Cardiac muscle cell (in vitro differentiated cells and primary cell): Measurements from ENCODE around the gene POU4F2. TPM values are rescaled to one million over a fixed set of nuclear protein-coding genes. Genes with fewer than 3 reads are reported as not detected.
"Not testable (repeated sequence)": the region's sequence is repeated elsewhere in the genome, so short reads cannot be mapped to it uniquely, and the experiment has no call there.

ENCODE experiments used
- DNase-seq, 2 donors: peaks; one replicate each; pipeline versions ENCODE4 v3.0.0 to v3.0.0-alpha.2; 2010 to 2017; ENCODE audit warnings: low read depth in 1 of 2, low spot score in 1 of 2
- H3K27ac ChIP-seq: fragments of 200-600 bp; sonication (generic); 2 replicates; pipeline ENCODE4 v1.5.1; 2016
- H3K27me3 ChIP-seq: fragments of 200-600 bp; sonication (generic); 2 replicates; pipeline ENCODE4 v1.6.0; 2016; ENCODE audit warnings: control low read depth
- H3K36me3 ChIP-seq: fragments of 200-600 bp; sonication (generic); 2 replicates; pipeline ENCODE4 v1.5.1; 2016; ENCODE audit warnings: control low read depth
- H3K4me1 ChIP-seq: fragments of 200-600 bp; sonication (generic); 2 replicates; pipeline ENCODE4 v1.8.1; 2017; ENCODE audit warnings: low read depth, mild to moderate bottlenecking, mixed run types
- H3K4me3 ChIP-seq: fragments of 200-600 bp; sonication (generic); 2 replicates; pipeline ENCODE4 v1.5.1; 2016; ENCODE audit warnings: mild to moderate bottlenecking
- H3K9me3 ChIP-seq: fragments of 200-600 bp; sonication (generic); 2 replicates; pipeline ENCODE4 v1.5.1; 2017; ENCODE audit warnings: low read depth, mild to moderate bottlenecking, control low read depth
- CTCF ChIP-seq: IDR thresholded peaks from 2 replicates; pipeline ENCODE4 v1.5.1; 2012; ENCODE audit warnings: low read depth, mild to moderate bottlenecking, low read length
- polyA plus RNA-seq: library from polyadenylated mRNA; unstranded; fragments of >200 nt; fragmentation: Nextera tagmentation; extraction: Ambion mirVana; gene quantifications from 2 replicates; pipeline ENCODE4 v1.2.1, GENCODE V29; 2016
- total RNA-seq: library from RNA; depleted of rRNA; stranded (reverse); fragments of >200 nt; gene quantifications from 2 replicates; pipeline ENCODE4 v1.2.3, GENCODE V29; 2016

Gene POU4F2
- total and polyA plus RNA-seq, 2 experiments from 2014 or later = 0.33 TPM; not detected in 1

- H3K9me3 ChIP-seq = no peaks in the 10 kb centered on the region
- no peak for TF ChIP-seq CTCF
- no peaks in the 10 kb centered on the region for H3K36me3 ChIP-seq
- no peaks in the 10 kb centered on the region for H3K4me1 ChIP-seq
- H3K27ac ChIP-seq = no peak overlapping the region
- peaks cover 52% of the 10 kb centered on the region for H3K27me3 ChIP-seq
- DNase-seq = no peak
- peak overlapping the region; percentile 22 for H3K4me3 ChIP-seq
Measured at GRCh38 chr4:146655521-146655856, 16.8 kb downstream of the POU4F2 start.

- Histone ChIP-seq H3K27me3 (peaks cover 2% of the 10 kb centered on the region), H3K9me3 (no peaks in the 10 kb centered on the region), H3K27ac (no peak overlapping the region), H3K4me1 (no peaks in the 10 kb centered on the region), H3K4me3 (no peak overlapping the region), H3K36me3 (no peaks in the 10 kb centered on the region)
- DNase-seq = peak in 1 of 2 donors; percentile 30
- no peak for TF ChIP-seq CTCF
Measured at GRCh38 chr4:146661367-146661766, 22.7 kb downstream of the POU4F2 start.

GRCh38 chr4:146663968-146664311, 25.2 kb downstream of the POU4F2 start:
- H3K27ac ChIP-seq, H3K36me3 ChIP-seq, H3K9me3 ChIP-seq, H3K27me3 ChIP-seq, DNase-seq, H3K4me1 ChIP-seq, H3K4me3 ChIP-seq: not testable (repeated sequence)

- Histone ChIP-seq H3K27ac (no peak overlapping the region), H3K4me1 (no peaks in the 10 kb centered on the region), H3K9me3 (no peaks in the 10 kb centered on the region), H3K27me3 (no peaks in the 10 kb centered on the region), H3K4me3 (no peak overlapping the region), H3K36me3 (no peaks in the 10 kb centered on the region)
- DNase-seq = no peak
- no peak for TF ChIP-seq CTCF
Measured at GRCh38 chr4:146674829-146675570, 36.3 kb downstream of the POU4F2 start.

Other genes with a start within 250 kb of the POU4F2 start
- gene SLC10A7, start 117.0 kb upstream of the POU4F2 start, total RNA-seq = 2.9 and 3.2 TPM in 2 replicates
- 1.9 and 3.8 TPM in 2 replicates for gene SLC10A7, start 117.0 kb upstream of the POU4F2 start, polyA plus RNA-seq